ENCODE data around the gene SIVA1.

SIVA1 gene

DNA sequence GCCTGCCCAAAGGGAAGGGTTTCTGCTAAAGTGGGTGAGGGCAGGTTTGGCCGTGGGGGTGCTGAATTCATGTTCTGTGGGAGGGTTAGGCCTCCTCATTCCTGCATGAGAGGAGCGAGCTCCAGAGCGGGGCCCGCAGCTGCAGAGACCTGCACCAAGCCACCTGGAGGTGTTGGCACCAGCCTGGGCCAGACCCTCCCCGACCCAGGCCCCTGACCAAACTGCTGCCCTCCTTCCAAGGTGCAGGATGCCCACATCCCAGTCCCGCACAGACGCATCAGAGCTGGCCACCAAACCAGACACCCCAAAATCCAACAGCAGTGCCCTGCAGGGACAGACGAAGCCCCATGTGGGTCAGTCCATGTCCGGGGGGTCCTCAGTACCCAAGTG, 18.4 kb upstream of the SIVA1 start:
- no peaks in the 10 kb centered on the region for H3K4me1 ChIP-seq (ENCODE audit: low read length)

DNA sequence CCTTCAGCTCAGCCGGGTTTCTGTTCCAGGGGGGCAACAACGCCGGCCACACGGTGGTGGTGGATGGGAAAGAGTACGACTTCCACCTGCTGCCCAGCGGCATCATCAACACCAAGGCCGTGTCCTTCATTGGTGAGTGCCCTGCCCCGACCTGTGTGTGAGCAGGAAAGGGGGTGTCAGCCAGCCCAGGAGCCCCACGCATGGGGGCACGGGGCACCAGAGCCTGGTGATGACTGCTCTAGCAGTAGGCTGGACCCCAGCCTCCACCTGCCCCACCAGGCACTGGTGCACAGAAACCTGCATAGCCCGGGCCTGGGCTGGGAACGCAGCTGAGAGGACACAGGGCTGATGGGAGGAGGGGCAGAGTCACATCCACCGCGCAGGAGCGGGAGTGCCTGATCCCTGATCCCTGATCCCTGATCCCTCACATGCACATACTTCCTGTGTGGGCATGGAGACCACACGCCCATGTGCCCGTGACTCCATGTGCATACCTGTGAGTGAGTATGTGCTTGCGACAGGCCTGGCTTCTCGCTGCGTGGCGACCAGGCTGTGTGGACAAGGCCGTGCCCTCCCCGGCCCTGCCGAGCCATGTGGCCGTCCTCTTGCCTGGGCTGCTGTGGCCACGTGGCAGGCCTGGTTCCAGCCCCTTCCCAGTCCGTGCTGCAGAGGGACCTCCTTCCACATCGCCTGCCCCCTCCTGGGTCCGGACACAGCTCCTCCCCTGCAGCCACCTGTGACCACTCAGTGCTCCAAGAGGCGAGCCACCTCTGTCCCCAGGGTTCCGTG, 17.8 kb upstream of the SIVA1 start:
- no peak for DNase-seq
- Histone ChIP-seq H3K9me3 (replicated peaks; ENCODE audit: insufficient read depth, low read length) (no peaks in the 10 kb centered on the region), H3K4me2 (ENCODE audit: low read depth, low read length) (no peak overlapping the region), H3K4me1 (ENCODE audit: low read length) (no peaks in the 10 kb centered on the region), H3K79me2 (ENCODE audit: low read length) (no peaks in the 10 kb centered on the region), H3K27me3 (replicated peaks; ENCODE audit: insufficient read depth, low read length) (peaks cover 26% of the 10 kb centered on the region), H4K20me1 (ENCODE audit: insufficient read depth, low read length) (no peaks in the 10 kb centered on the region), H3K9me2 (replicated peaks; ENCODE audit: insufficient read depth, low read length) (no peaks in the 10 kb centered on the region), H3F3A (ENCODE audit: insufficient read depth, low read length) (no peaks in the 10 kb centered on the region), H2AFZ (ENCODE audit: low read length) (no peak overlapping the region), H3K36me3 (replicated peaks; ENCODE audit: insufficient read depth, low read length) (no peaks in the 10 kb centered on the region), H3K4me3 (ENCODE audit: low read length) (no peak overlapping the region), H3K27ac (ENCODE audit: low read length) (no peak overlapping the region), H3K9ac (ENCODE audit: low read length) (no peak overlapping the region)
- TF ChIP-seq EZH2phosphoT487 (IDR thresholded peaks at IDR 0.05; ENCODE audit: low read length) (no peak), CTCF (IDR thresholded peaks at IDR 0.05; ENCODE audit: low read length) (no peak), EZH2 (optimal IDR thresholded peaks at IDR 0.05; ENCODE audit: low read depth, low read length) (no peak)

More for the DNA sequence above, 18.4 kb upstream of the SIVA1 start:
- no peak for DNase-seq
- no peaks in the 10 kb centered on the region for H3F3A ChIP-seq (ENCODE audit: insufficient read depth, low read length)
- H3K79me2 ChIP-seq (ENCODE audit: low read length) = no peaks in the 10 kb centered on the region
- no peak for TF ChIP-seq CTCF (IDR thresholded peaks at IDR 0.05; ENCODE audit: low read length)
- TF ChIP-seq EZH2 (optimal IDR thresholded peaks at IDR 0.05; ENCODE audit: low read depth, low read length) = no peak
- no peak for TF ChIP-seq EZH2phosphoT487 (IDR thresholded peaks at IDR 0.05; ENCODE audit: low read length)
- H3K27me3 ChIP-seq (replicated peaks; ENCODE audit: insufficient read depth, low read length) = peaks cover 21% of the 10 kb centered on the region
- H3K9ac ChIP-seq (ENCODE audit: low read length) = no peak overlapping the region
- no peak overlapping the region for H3K27ac ChIP-seq (ENCODE audit: low read length)
- H3K4me3 ChIP-seq (ENCODE audit: low read length) = no peak overlapping the region
- no peaks in the 10 kb centered on the region for H3K9me3 ChIP-seq (replicated peaks; ENCODE audit: insufficient read depth, low read length)
- no peak overlapping the region for H3K4me2 ChIP-seq (ENCODE audit: low read depth, low read length)
- H3K36me3 ChIP-seq (replicated peaks; ENCODE audit: insufficient read depth, low read length) = no peaks in the 10 kb centered on the region
- H3K9me2 ChIP-seq (replicated peaks; ENCODE audit: insufficient read depth, low read length) = no peaks in the 10 kb centered on the region
- H2AFZ ChIP-seq (ENCODE audit: low read length) = no peak overlapping the region
- no peaks in the 10 kb centered on the region for H4K20me1 ChIP-seq (ENCODE audit: insufficient read depth, low read length)

- Histone ChIP-seq H3K4me1 (ENCODE audit: low read length) (no peaks in the 10 kb centered on the region), H3K9me3 (replicated peaks; ENCODE audit: insufficient read depth, low read length) (no peaks in the 10 kb centered on the region), H3K79me2 (ENCODE audit: low read length) (no peaks in the 10 kb centered on the region), H3K36me3 (replicated peaks; ENCODE audit: insufficient read depth, low read length) (no peaks in the 10 kb centered on the region), H3K4me2 (ENCODE audit: low read depth, low read length) (no peak overlapping the region), H3K27me3 (replicated peaks; ENCODE audit: insufficient read depth, low read length) (peaks cover 34% of the 10 kb centered on the region), H3K9me2 (replicated peaks; ENCODE audit: insufficient read depth, low read length) (no peaks in the 10 kb centered on the region), H3K9ac (ENCODE audit: low read length) (no peak overlapping the region), H2AFZ (ENCODE audit: low read length) (no peak overlapping the region), H3K4me3 (ENCODE audit: low read length) (no peak overlapping the region), H3F3A (ENCODE audit: insufficient read depth, low read length) (no peaks in the 10 kb centered on the region), H4K20me1 (ENCODE audit: insufficient read depth, low read length) (no peaks in the 10 kb centered on the region), H3K27ac (ENCODE audit: low read length) (no peak overlapping the region)
- TF ChIP-seq EZH2 (optimal IDR thresholded peaks at IDR 0.05; ENCODE audit: low read depth, low read length) (no peak), EZH2phosphoT487 (IDR thresholded peaks at IDR 0.05; ENCODE audit: low read length) (no peak), CTCF (IDR thresholded peaks at IDR 0.05; ENCODE audit: low read length) (no peak)
- DNase-seq = no peak
These were observed 16.9 kb upstream of the SIVA1 start for GRCh38 chr14:104735830-104736642.
